WTC11 (cell line): ENCODE data around the gene RAD54L2. TPM values are rescaled to one million over a fixed set of nuclear protein-coding genes. Genes with fewer than 3 reads are reported as not detected.

ENCODE experiments used
- ATAC-seq: fragments of 200-7000 bp; cut with Tn5 transposase; 2 replicates; pipeline ENCODE4 v1.10.0; 2021; ENCODE audit warnings: mild to moderate bottlenecking, moderate library complexity
- Bru-seq: library from RNA; stranded (reverse); fragments of 400-500 nt; gene quantifications from one replicate; lab custom pipeline; 2021; lab: Mats Ljungman, UMichigan
- CTCF ChIA-PET: fragments of 300-600 bp; sonication (Branson Sonifier 250); formaldehyde crosslinking; loops from one replicate; lab custom pipeline; 2021; ENCODE audit warnings: antibody characterized with exemption; lab: Charles Lee
- POLR2A ChIA-PET: fragments of 350-600 bp; sonication (Branson Sonifier 250); formaldehyde crosslinking; loops from one replicate; lab custom pipeline; 2021; ENCODE audit warnings: antibody characterized with exemption; lab: Charles Lee
- DNase-seq: peaks from one replicate; pipeline ENCODE4 v3.0.0; 2021; ENCODE audit warnings: low spot score
- H3K27ac Mint-ChIP-seq: 2 replicates; pipeline ENCODE4 v1.8.0; 2021; ENCODE audit warnings: mixed read lengths
- H3K27me3 Mint-ChIP-seq: 2 replicates; pipeline ENCODE4 v1.8.0; 2021; ENCODE audit warnings: low read depth, mild to moderate bottlenecking, moderate library complexity, mixed read lengths
- H3K36me3 Mint-ChIP-seq: 2 replicates; pipeline ENCODE4 v1.8.0; 2021; ENCODE audit warnings: mixed read lengths
- H3K4me1 Mint-ChIP-seq: 2 replicates; pipeline ENCODE4 v1.8.0; 2022; ENCODE audit warnings: mixed read lengths
- H3K4me3 Mint-ChIP-seq: 2 replicates; pipeline ENCODE4 v1.8.0; 2021; ENCODE audit warnings: mild to moderate bottlenecking, moderate library complexity, mixed read lengths
- H3K9me3 Mint-ChIP-seq: 2 replicates; pipeline ENCODE4 v1.8.0; 2021; ENCODE audit warnings: mixed read lengths
- ATF1 ChIP-seq: sonication (generic); formaldehyde crosslinking; IDR thresholded peaks from 2 replicates; pipeline ENCODE4 v1.8.1; 2023; ENCODE audit warnings: mild to moderate bottlenecking, moderate library complexity, missing genetic modification reagents
- FOXP1 ChIP-seq: sonication (generic); formaldehyde crosslinking; IDR thresholded peaks from 2 replicates; pipeline ENCODE4 v1.8.0; 2022; ENCODE audit warnings: missing genetic modification reagents, mild to moderate bottlenecking, moderate library complexity, borderline replicate concordance
- HMGA2 ChIP-seq: fragments of 250-450 bp; sonication (Bioruptor Pico); IDR thresholded peaks from 2 replicates; pipeline ENCODE4 v1.4.0; 2021; ENCODE audit warnings: mild to moderate bottlenecking, moderate library complexity
- NFATC4 ChIP-seq: fragments of 250-450 bp; sonication (Bioruptor Pico); IDR thresholded peaks from 2 replicates; pipeline ENCODE4 v1.9.0; 2021; ENCODE audit warnings: mild to moderate bottlenecking
- RELA ChIP-seq: sonication (generic); formaldehyde crosslinking; IDR thresholded peaks from 2 replicates; pipeline ENCODE4 v1.8.1; 2022; ENCODE audit warnings: missing genetic modification reagents, mild to moderate bottlenecking, borderline replicate concordance
- SMAD3 ChIP-seq: sonication (generic); formaldehyde crosslinking; IDR thresholded peaks from 2 replicates; pipeline ENCODE4 v1.8.0; 2022; ENCODE audit warnings: missing genetic modification reagents, mild to moderate bottlenecking, borderline replicate concordance
- SMAD4 ChIP-seq: sonication (generic); formaldehyde crosslinking; IDR thresholded peaks from 2 replicates; pipeline ENCODE4 v1.8.0; 2022; ENCODE audit warnings: mild to moderate bottlenecking, missing genetic modification reagents
- SP1 ChIP-seq: sonication (generic); formaldehyde crosslinking; conservative IDR thresholded peaks from 2 replicates; pipeline ENCODE4 v1.8.1; 2022; ENCODE audit warnings: missing genetic modification reagents
- TEAD1 ChIP-seq: sonication (generic); formaldehyde crosslinking; IDR thresholded peaks from 2 replicates; pipeline ENCODE4 v1.8.0; 2022; ENCODE audit warnings: mild to moderate bottlenecking, missing genetic modification reagents
- TP53 ChIP-seq: sonication (generic); formaldehyde crosslinking; IDR thresholded peaks from 2 replicates; pipeline ENCODE4 v1.8.1; 2023; ENCODE audit warnings: mild to moderate bottlenecking, missing genetic modification reagents
- ZNF263 ChIP-seq: sonication (generic); formaldehyde crosslinking; IDR thresholded peaks from 2 replicates; pipeline ENCODE4 v1.8.1; 2022; ENCODE audit warnings: low read depth, mild to moderate bottlenecking, moderate library complexity, missing genetic modification reagents
- ZNF396 ChIP-seq: fragments of 250-450 bp; sonication (Bioruptor Pico); IDR thresholded peaks from 2 replicates; pipeline ENCODE4 v1.8.0; 2021; ENCODE audit warnings: mild to moderate bottlenecking, moderate library complexity, borderline replicate concordance
- long read RNA-seq, 3 experiments: library from RNA in 1 of 3; library from capped mRNA in 1 of 3; library from polyadenylated mRNA in 1 of 3; unstranded in 2 of 3; stranded (forward) in 1 of 3; transcript quantifications; one replicate each; pipeline ENCODE4 v2.0.0, GENCODE V29; 2021
- total RNA-seq: library from RNA; stranded (reverse); gene quantifications from 3 replicates; pipeline ENCODE4 v1.2.3, GENCODE V29; 2021
- TF ChIP-seq, protein P1 (sequence below): sonication (generic); formaldehyde crosslinking; IDR thresholded peaks from 2 replicates; pipeline ENCODE4 v1.8.0; 2022; ENCODE audit warnings: mild to moderate bottlenecking, missing genetic modification reagents
- TF ChIP-seq, protein P2 (sequence below): sonication (generic); formaldehyde crosslinking; IDR thresholded peaks from 2 replicates; pipeline ENCODE4 v1.8.0; 2022; ENCODE audit warnings: mild to moderate bottlenecking, missing genetic modification reagents
- TF ChIP-seq, protein P3 (sequence below): sonication (generic); formaldehyde crosslinking; IDR thresholded peaks from 2 replicates; pipeline ENCODE4 v1.8.0; 2023; ENCODE audit warnings: mild to moderate bottlenecking, missing genetic modification reagents
- TF ChIP-seq, protein P4 (sequence below): fragments of 200-600 bp; IDR thresholded peaks from 2 replicates; pipeline ENCODE4 v1.8.0; 2022; ENCODE audit warnings: antibody characterized with exemption
- TF ChIP-seq, protein P5 (sequence below): fragments of 250-450 bp; sonication (Bioruptor Pico); IDR thresholded peaks from 2 replicates; pipeline ENCODE4 v1.9.0; 2021; ENCODE audit warnings: mild to moderate bottlenecking
- TF ChIP-seq, protein P6 (sequence below): fragments of 250-450 bp; sonication (Bioruptor Pico); IDR thresholded peaks from 2 replicates; pipeline ENCODE4 v1.9.0; 2021; ENCODE audit warnings: moderate library complexity, mild to moderate bottlenecking, inconsistent platforms, borderline replicate concordance
- TF ChIP-seq, protein P7 (sequence below): sonication (generic); formaldehyde crosslinking; IDR thresholded peaks from 2 replicates; pipeline ENCODE4 v1.8.1; 2022; ENCODE audit warnings: low read depth, mild to moderate bottlenecking, moderate library complexity, missing genetic modification reagents, borderline replicate concordance
- TF ChIP-seq, protein P8 (sequence below): sonication (generic); formaldehyde crosslinking; IDR thresholded peaks from 2 replicates; pipeline ENCODE4 v1.8.1; 2023; ENCODE audit warnings: mild to moderate bottlenecking, missing genetic modification reagents, moderate library complexity

RAD54L2 gene, protein sequence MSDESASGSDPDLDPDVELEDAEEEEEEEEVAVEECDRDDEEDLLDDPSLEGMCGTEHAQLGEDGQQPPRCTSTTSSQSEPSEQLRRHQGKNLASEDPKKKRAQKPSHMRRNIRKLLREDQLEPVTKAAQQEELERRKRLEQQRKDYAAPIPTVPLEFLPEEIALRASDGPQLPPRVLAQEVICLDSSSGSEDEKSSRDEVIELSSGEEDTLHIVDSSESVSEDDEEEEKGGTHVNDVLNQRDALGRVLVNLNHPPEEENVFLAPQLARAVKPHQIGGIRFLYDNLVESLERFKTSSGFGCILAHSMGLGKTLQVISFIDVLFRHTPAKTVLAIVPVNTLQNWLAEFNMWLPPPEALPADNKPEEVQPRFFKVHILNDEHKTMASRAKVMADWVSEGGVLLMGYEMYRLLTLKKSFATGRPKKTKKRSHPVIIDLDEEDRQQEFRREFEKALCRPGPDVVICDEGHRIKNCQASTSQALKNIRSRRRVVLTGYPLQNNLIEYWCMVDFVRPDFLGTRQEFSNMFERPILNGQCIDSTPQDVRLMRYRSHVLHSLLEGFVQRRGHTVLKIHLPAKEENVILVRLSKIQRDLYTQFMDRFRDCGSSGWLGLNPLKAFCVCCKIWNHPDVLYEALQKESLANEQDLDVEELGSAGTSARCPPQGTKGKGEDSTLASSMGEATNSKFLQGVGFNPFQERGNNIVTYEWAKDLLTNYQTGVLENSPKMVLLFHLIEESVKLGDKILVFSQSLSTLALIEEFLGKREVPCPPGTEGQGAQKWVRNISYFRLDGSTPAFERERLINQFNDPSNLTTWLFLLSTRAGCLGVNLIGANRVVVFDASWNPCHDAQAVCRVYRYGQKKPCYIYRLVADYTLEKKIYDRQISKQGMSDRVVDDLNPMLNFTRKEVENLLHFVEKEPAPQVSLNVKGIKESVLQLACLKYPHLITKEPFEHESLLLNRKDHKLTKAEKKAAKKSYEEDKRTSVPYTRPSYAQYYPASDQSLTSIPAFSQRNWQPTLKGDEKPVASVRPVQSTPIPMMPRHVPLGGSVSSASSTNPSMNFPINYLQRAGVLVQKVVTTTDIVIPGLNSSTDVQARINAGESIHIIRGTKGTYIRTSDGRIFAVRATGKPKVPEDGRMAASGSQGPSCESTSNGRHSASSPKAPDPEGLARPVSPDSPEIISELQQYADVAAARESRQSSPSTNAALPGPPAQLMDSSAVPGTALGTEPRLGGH (N-terminal part only)
- total RNA-seq (29.5 to 32.3 TPM (median 30.9 TPM) in 3 replicates), Bru-seq, nascent RNA (percentile 69 among the genes with signal in this experiment)
- long read RNA-seq, experiment 1, partial matches to known transcripts, result 12 of 35 reads
- long read RNA-seq, experiment 1, other reads (novel, unspliced or antisense), result 23 of 35 reads
- long read RNA-seq, experiment 2, result 0 reads
- long read RNA-seq, experiment 3, partial matches to known transcripts, result 1 of 1 reads
- long read RNA-seq, experiment 3, other reads (novel, unspliced or antisense), result 0 of 1 reads

DNA sequence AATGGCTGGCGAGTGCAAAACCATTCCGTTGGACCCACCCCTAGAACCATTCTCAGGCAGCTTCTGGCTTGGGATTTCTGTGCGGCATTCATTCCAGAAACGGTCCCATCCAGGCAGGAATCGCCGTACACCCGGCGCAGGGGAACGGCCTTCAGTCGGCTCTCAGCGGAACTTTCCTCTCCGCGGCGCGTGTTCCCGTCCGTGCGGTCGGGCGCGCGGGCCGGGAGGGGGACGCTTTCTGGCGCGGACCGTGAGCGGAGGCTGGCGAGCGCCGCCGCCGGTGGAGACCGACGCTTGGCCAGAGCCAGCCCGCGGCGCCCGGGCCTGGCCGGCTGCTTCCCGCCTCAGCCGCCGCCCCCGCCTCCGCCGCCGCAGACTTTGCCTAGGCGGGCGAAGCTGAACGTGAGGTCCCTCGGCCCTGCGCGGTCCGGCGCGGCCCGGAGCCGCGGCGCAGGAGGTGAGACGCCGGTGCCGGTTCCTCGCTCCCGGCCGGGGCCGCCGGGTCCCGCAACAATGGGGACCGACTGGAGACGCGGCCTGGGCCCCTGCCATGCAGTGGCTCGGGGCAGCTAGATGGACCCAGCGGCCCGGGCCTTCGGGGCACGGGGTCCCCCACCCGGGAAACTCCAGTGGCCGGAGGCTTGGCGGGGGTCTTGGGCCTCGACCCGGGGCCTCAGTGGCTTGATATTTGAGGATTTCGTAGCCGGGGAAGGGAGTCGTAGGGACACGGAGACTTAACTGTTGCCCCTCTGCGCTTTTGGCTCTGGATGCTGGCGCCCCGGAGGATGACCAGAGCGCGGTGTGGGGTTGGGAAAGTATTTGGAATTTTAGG is at the start of gene RAD54L2:
Gene RAD54L2 (plus strand): TSS at position 261 of the 832 bp plus-strand sequence. CDS start 51,702 bp downstream, outside the sequence.
- POLR2A ChIA-PET, result interaction anchor here (0.6 to 1.6 kb wide), 3 partner anchors 43 to 143 kb away, joined by 3 read pairs; no protein-coding TSS in a partner anchor
- ATAC-seq (peak; percentile 82), DNase-seq (peak; percentile 85)
- H3K27me3 Mint-ChIP-seq, result no peaks in the 10 kb centered on the region
- H3K4me3 Mint-ChIP-seq, result peak within 1 kb of the TSS; percentile 89
- H3K9me3 Mint-ChIP-seq, result no peaks in the 10 kb centered on the region
- H3K27ac Mint-ChIP-seq, result peak within 1 kb of the TSS; percentile 75
- H3K36me3 Mint-ChIP-seq, result no peaks in the 10 kb centered on the region
- peaks cover 15% of the 10 kb centered on the region for H3K4me1 Mint-ChIP-seq
- CTCF ChIA-PET, result interaction anchor here (0.6 to 2.5 kb wide), 6 partner anchors 19 to 143 kb away, joined by 3 to 33 read pairs (median 4); partner anchors contain the start of gene DCAF1
- TF ChIP-seq FOXP1 (peak; percentile 97), SP1 (CRISPR knock-in tag) (peak; percentile 91), SMAD4 (no peak), RELA (0 out of 2 replicates have a peak, but pooled peaks have one; percentile 57), ZNF396 (CRISPR knock-in tag) (no peak), TP53 (CRISPR knock-in tag) (peak; percentile 96), NFATC4 (0 out of 2 replicates have a peak, but pooled peaks have one; percentile 39), ATF1 (CRISPR knock-in tag) (peak; percentile 81; the same call in 1 of the 2 replicates), TEAD1 (CRISPR knock-in tag) (no peak; the same call in 1 of the 2 replicates), SMAD3 (CRISPR knock-in tag) (peak; percentile 69; the same call in 1 of the 2 replicates), HMGA2 (CRISPR knock-in tag) (no peak), ZNF263 (CRISPR knock-in tag) (0 out of 2 replicates have a peak, but pooled peaks have one; percentile 16)
- TF ChIP-seq, protein P1, sequence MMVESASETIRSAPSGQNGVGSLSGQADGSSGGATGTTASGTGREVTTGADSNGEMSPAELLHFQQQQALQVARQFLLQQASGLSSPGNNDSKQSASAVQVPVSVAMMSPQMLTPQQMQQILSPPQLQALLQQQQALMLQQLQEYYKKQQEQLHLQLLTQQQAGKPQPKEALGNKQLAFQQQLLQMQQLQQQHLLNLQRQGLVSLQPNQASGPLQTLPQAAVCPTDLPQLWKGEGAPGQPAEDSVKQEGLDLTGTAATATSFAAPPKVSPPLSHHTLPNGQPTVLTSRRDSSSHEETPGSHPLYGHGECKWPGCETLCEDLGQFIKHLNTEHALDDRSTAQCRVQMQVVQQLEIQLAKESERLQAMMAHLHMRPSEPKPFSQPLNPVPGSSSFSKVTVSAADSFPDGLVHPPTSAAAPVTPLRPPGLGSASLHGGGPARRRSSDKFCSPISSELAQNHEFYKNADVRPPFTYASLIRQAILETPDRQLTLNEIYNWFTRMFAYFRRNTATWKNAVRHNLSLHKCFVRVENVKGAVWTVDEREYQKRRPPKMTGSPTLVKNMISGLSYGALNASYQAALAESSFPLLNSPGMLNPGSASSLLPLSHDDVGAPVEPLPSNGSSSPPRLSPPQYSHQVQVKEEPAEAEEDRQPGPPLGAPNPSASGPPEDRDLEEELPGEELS (CRISPR knock-in tag), result 0 out of 2 replicates have a peak, but pooled peaks have one; percentile 88
- TF ChIP-seq, protein P2, sequence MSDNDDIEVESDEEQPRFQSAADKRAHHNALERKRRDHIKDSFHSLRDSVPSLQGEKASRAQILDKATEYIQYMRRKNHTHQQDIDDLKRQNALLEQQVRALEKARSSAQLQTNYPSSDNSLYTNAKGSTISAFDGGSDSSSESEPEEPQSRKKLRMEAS, result peak; percentile 65
- TF ChIP-seq, protein P3, sequence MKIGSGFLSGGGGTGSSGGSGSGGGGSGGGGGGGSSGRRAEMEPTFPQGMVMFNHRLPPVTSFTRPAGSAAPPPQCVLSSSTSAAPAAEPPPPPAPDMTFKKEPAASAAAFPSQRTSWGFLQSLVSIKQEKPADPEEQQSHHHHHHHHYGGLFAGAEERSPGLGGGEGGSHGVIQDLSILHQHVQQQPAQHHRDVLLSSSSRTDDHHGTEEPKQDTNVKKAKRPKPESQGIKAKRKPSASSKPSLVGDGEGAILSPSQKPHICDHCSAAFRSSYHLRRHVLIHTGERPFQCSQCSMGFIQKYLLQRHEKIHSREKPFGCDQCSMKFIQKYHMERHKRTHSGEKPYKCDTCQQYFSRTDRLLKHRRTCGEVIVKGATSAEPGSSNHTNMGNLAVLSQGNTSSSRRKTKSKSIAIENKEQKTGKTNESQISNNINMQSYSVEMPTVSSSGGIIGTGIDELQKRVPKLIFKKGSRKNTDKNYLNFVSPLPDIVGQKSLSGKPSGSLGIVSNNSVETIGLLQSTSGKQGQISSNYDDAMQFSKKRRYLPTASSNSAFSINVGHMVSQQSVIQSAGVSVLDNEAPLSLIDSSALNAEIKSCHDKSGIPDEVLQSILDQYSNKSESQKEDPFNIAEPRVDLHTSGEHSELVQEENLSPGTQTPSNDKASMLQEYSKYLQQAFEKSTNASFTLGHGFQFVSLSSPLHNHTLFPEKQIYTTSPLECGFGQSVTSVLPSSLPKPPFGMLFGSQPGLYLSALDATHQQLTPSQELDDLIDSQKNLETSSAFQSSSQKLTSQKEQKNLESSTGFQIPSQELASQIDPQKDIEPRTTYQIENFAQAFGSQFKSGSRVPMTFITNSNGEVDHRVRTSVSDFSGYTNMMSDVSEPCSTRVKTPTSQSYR (CRISPR knock-in tag), result no peak
- TF ChIP-seq, protein P4, sequence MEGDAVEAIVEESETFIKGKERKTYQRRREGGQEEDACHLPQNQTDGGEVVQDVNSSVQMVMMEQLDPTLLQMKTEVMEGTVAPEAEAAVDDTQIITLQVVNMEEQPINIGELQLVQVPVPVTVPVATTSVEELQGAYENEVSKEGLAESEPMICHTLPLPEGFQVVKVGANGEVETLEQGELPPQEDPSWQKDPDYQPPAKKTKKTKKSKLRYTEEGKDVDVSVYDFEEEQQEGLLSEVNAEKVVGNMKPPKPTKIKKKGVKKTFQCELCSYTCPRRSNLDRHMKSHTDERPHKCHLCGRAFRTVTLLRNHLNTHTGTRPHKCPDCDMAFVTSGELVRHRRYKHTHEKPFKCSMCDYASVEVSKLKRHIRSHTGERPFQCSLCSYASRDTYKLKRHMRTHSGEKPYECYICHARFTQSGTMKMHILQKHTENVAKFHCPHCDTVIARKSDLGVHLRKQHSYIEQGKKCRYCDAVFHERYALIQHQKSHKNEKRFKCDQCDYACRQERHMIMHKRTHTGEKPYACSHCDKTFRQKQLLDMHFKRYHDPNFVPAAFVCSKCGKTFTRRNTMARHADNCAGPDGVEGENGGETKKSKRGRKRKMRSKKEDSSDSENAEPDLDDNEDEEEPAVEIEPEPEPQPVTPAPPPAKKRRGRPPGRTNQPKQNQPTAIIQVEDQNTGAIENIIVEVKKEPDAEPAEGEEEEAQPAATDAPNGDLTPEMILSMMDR, result no peak
- TF ChIP-seq, protein P5, sequence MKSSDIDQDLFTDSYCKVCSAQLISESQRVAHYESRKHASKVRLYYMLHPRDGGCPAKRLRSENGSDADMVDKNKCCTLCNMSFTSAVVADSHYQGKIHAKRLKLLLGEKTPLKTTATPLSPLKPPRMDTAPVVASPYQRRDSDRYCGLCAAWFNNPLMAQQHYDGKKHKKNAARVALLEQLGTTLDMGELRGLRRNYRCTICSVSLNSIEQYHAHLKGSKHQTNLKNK (CRISPR knock-in tag), result no peak
- TF ChIP-seq, protein P6, sequence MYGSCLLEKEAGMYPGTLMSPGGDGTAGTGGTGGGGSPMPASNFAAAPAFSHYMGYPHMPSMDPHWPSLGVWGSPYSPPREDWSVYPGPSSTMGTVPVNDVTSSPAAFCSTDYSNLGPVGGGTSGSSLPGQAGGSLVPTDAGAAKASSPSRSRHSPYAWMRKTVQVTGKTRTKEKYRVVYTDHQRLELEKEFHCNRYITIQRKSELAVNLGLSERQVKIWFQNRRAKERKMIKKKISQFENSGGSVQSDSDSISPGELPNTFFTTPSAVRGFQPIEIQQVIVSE (CRISPR knock-in tag), result no peak
- TF ChIP-seq, protein P7, sequence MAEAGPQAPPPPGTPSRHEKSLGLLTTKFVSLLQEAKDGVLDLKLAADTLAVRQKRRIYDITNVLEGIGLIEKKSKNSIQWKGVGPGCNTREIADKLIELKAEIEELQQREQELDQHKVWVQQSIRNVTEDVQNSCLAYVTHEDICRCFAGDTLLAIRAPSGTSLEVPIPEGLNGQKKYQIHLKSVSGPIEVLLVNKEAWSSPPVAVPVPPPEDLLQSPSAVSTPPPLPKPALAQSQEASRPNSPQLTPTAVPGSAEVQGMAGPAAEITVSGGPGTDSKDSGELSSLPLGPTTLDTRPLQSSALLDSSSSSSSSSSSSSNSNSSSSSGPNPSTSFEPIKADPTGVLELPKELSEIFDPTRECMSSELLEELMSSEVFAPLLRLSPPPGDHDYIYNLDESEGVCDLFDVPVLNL, result peak; percentile 70
- TF ChIP-seq, protein P8, sequence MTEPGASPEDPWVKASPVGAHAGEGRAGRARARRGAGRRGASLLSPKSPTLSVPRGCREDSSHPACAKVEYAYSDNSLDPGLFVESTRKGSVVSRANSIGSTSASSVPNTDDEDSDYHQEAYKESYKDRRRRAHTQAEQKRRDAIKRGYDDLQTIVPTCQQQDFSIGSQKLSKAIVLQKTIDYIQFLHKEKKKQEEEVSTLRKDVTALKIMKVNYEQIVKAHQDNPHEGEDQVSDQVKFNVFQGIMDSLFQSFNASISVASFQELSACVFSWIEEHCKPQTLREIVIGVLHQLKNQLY (CRISPR knock-in tag), result no peak
